Activated CD4-positive, alpha-beta T cell treated with anti-CD3 and anti-CD28 coated beads, Interleukin-2, Interleukin-4, amounts not matched to agents 100 ng/mL and 50 ng/mL, durations not matched to agents 16 hours and 8 hours (primary cell): ENCODE measurements around the gene SIRT7.

Experiments
- DNase-seq: peaks from one replicate; pipeline ENCODE4 v3.0.0-alpha.2; 2020; ENCODE audit warnings: low spot score

Gene SIRT7

DNA sequence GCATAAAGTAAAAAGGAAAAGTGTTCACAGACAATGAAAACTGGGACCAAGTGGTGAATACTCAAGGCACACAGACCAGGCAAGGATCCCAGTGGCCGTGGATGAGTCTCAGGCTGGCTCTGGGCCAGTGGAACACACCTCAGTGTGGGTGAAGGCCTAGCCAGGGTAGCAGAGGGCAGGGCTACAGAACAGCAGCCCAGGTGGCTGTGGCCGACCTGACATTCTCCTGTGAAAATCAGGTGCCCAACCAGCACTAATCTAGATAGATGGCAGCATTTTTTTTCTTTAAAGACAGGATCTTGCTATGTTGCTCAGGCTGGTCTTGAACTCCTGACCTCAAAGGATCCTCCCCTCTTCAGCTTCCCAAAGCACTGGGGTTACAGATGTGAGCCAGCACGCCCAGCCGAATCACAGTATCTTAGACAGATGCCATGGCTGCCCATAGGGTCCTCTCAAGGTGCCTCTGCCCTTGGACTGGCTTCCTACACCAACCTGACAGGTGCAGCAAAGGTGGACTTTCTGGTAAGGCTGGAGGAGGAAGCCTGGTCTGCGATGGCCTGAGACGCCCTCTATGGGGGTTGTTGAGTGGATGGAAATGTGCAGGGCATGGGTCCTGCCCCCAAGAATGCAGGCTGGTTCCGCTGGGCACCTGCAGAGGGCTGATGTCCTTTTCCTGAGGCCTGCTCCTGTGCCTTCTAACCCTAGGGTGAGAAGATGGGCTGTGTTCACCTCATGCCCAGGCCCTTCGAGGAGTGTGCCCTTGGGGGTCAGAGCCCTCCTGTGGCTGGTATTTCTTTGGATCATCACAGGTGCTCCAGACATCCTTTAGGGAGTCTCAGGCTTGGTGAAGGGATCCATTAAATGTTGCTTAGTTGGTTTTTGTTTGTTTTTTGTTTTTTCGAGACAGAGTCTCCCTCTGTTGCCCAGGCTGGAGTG lies 53.9 kb downstream of the SIRT7 start:
- no peak for DNase-seq

DNA sequence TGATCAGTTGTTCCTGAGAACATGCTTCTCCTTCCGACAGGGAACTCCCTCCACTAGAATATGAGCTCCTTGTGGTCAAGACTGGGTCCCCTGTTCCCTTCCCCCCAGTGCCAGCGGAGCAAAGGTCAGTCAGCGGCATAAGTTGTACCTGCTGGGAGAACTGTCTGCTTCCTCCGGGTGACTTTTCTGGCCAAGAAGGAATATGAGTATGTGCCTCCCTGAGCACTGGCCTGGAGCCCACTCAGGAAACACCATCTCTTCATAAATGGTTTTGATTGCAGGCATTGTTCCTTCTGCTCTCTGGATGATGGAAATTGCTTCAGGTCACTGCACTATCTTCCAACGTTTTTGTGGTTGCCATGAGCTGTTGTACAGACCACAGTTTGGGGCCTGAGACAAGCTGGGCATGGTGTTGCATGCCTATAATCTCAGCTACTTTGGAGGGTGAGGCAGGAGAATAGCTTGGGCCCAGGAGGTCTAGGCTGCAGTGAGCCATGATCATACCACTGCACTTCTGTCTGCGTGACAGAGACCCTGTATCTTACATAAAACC lies 54.8 kb downstream of the SIRT7 start:
- DNase-seq: no peak
